Head of caudate nucleus (tissue), 42 donors: Measurements from ENCODE around the gene ARHGAP6.
A peak's percentile ranks its signal among the peaks of the same experiment; 100 is the strongest.

Source experiments
- DNase-seq, 42 donors: peaks; one replicate each; pipeline versions ENCODE4 v3.0.0 to v3.0.0-alpha.2; 2020 to 2021; ENCODE audit warnings: mixed read lengths in 7 of 42
- intact Hi-C: fragments of 100-400 bp; cut with DNase I; formaldehyde crosslinking; loops from one replicate; pipeline ENCODE4 v1.15.0; 2022

Gene ARHGAP6

DNA sequence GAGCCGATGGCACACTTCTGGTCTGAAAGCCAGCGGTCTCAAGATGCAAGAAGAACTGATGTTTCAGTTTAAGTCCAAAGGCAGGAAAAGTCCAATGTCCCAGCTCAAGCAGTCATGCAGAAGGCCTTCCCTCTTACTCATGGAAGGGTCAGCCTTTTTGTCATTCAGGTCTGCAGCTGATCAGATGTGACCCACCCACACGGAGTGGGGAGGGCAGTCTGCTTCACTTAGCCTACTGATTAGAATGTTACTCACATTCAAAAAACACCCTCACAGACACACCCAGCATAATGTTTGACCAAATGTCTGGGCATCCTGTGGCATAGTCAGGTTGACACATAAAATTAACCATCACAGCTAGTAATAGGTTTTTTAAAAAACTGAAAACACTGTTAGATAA, 548.0 kb downstream of the ARHGAP6 start:
- no peak for DNase-seq
- intact Hi-C loops: no loop called here

DNA sequence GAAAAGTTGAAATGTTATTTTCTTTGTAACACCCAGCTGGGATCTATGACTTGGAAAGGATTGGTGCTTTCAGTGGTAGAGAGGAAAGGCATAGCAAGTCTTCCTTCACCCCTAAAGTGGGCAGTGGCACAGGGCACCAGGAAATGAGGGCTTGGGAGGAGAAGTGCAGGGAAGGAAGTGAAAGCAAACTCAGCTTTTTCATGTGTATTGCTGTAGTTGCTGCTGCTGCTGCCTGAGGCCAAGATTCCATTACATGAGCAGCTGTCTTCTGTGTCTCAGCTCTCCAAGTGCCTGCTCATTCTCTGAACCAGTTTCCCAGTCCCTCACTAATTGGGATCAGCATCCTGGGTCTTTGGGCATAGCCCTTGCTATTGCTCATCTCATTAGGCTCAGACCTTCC, 552.0 kb downstream of the ARHGAP6 start:
- intact Hi-C loops: no loop called here
- DNase-seq: peak in 7 of 42 donors; percentile 3 to 37 (median 14)

DNA sequence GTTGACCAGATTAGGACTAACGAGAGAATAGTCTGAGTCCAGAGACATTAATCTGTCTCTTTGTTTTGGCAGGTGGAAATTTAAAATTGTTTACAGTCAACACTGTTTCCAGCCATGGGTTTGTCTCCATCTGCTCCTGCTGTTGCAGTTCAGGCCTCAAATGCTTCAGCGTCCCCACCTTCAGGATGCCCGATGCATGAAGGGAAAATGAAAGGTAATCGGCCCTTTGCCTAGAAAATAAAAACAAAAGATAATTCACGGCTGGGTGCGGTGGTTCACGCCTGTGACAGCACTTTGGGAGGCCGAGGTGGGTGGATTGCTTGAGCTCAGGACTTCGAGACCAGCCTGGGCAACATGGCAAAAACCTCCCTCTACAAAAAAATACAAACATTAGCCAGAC, 553.8 kb downstream of the ARHGAP6 start:
- intact Hi-C loops: no loop called here

DNA sequence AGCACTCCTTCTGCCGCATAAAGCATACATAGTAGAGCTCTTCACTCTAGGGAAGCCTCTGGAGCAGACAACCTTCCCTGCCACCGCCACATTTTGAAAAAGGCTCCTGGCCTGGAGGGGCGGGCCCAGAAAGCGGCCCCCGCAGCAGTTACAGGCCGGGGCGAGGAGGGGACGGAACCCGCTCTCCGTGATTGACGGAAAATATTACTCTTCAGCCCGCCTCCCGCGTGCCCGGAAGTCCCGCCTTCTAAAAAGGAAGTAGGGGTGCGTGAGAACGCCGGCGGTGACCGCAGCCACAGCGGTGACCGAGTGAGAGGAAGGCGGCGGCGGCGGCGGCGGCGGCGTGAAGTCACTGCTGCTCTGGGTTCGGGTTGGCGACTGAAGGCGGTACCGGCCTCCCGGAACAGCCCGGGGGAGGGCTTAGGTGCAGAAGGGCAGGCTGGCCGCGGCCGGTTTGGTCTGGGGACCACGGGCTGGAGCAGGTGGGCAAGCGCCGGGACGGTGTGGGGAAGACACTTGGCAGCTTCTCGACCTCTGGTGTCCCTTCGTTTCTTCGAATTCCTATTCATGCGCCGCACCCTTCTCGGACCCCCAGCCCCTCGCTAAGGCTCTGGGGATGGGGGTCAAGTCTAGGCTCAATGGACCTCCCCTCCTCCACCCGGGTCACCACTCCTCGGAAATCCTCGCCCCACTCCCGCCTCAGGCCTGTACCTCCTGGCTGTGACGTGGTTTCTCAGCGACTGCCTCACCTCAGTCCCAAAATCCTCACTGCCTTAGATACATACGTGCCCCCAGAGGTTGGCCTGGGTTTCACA, 554.5 kb downstream of the ARHGAP6 start, which contains the start of gene HCCS:
Gene HCCS (plus strand): TSS at position 296 of the 815 bp plus-strand sequence. CDS start 729 bp downstream, outside the sequence.
- peak; percentile 70 to 92 (median 85) for DNase-seq

More for the DNA sequence above, 553.8 kb downstream of the ARHGAP6 start:
- no peak for DNase-seq

DNA sequence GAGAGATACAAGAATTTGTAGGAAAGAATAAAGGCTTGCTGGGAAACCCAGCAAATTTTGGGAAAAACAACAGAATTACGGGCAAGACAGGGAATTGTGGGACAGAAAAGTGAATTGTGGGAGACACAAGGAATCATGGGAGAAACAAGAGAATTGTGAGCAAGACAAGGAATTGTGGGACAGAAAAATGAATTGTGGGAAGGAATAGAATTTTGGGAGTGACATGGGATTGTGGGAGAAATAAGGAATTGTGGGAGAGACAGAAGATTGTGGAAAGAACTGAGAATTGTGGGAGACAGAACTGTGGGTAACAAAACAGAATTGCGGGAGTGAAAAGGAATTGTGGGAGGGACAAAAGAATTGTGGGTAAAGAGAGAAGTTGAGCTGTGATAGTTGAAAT, 555.8 kb downstream of the ARHGAP6 start:
- intact Hi-C loops: no loop called here
- DNase-seq: no peak

More for the DNA sequence above, 554.5 kb downstream of the ARHGAP6 start, which contains the start of gene HCCS:
- intact Hi-C loops: no loop called here

DNA sequence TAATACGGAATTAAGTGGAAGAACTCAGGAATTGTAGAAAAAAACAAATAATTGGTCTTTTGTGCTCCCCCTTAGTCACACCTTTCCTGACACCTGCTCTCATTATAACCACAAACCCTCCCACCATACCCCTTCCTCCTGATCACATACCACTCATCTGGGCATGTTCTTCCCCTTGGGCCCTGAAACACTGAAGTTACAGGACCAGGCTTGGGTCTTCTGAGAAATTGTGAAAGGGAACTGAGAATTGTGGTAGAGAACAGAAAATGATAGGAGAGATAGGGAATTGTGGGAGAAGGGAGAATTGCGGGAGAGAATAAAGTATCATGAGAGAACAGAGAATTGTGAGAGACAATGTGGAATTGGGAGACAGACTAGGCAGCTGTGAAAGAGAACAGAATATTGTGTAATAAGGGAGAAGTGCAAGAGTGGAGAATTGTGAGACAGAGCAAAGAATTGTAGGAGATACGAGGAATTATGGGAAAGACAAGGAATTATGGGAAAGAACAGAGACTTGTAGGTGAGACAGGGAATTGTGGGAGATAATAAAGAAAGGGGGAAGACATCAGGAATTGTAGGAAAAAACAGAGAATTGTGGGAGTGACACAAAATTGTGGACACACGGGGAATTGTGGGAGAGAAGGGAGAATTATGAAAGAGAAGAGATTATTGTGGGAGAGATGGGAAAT, 557.3 kb downstream of the ARHGAP6 start:
- intact Hi-C loops: no loop called here
- DNase-seq: no peak

DNA sequence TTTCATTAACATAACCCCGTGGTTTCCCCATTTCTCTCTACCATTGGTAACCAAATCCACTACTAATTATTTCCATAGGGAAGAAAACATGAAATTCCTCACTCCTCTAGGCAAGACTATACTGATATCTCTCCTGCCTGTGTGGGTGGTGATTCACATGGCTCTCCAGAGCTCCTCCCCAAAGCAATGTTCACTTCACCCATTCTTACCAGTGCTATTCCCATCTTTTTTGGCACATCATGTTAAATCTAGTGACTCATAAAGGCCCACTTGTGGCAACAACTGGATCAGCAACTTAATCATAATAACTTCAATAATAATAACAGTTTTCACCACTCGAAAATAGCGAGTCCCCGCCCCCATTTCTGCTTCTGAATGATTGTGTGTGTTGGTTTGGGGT, 560.6 kb downstream of the ARHGAP6 start:
- intact Hi-C loops: no loop called here
- DNase-seq: no peak

DNA sequence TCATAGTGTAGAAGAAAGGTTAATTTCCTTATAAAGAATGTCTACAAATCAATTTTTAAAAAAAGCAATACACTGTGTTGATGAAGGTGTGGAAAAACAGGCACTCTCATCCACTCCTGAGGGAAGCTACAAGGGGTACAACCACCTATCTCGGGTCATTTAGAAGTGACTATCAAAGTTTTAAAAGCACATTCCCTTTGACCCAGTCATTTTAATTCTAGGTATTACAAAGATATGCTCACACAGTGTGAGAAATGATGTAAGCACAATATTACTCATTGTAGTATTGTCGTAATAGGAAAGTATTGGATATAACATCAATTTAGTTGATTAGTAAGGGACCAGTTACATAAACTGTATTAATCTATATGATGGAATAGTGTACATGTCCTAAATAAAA, 562.0 kb downstream of the ARHGAP6 start:
- no peak for DNase-seq
- intact Hi-C loops: no loop called here

DNA sequence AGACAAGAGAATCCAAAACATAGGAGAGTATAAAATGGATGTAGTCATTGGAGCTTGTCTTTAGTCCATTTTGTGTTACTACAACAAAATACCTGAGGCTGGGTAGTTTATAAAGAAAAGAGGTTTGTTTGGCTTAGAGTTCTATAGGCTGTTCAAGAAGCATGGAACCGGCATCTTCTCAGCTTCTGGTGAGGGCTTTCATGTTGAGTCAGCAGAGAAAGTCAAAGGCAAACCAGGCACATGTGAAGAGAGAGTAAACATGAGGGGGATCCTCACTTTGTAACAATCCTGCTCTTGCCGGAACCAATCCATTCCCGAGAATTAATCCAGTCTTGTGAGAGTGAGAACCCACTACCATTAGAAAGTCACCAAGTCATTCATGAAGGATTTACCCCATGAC, 562.7 kb downstream of the ARHGAP6 start:
- intact Hi-C loops: no loop called here
- no peak for DNase-seq

DNA sequence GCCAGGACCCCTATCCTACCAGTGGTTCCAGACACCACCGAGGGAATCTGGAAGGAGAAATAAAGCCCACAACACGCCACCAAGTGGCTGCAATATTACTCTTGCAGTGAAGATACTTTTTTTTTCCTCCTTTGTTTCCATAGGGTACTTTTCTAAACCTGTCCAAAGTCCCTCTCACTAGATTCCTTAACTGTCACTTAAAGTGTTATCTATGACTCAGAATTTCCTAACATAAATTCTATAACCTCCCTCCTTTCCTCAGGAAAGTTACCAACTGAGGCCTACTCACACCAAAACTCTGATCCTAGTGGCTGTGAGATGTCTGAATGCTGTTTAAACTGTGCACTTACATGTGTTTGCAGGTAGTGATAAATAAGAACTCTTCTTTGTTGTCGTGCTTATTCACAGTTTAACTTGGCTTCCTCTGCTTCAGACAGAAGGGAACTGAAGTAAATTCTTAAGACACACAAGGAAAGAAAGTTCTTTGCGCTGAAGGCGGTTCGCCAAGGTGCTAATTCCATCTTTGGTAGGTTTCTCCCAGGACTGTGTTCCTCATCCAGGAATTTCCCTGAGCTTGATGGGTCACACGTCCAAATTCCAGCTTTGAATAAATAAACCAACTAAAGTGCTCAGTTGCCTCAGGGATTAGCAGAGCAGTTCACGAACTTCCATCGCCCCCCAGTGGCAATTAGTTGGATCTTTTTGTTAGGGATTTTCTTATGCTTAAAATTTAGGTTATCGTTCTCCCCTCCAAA, 565.3 kb downstream of the ARHGAP6 start:
- peak in 33 of 42 donors; percentile 5 to 79 (median 43) for DNase-seq

DNA sequence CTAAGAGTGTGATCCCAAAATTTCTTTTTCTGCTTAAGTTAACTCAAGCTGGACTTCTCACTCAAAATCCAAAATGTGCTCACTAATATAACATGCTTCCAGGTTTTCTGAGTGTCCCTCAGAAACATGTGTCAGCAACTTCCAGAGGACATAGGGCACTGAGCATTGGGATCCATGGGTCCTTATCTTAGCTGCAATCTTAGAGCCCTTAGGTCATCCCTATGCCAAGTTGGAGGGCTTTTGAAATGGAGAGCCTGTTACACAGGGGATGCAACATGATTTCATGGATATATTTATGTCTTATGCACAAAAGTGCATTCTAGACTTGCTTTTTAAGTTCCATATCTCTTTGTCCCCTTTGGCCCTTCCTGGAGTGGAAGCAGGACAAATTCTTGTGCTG, 566.3 kb downstream of the ARHGAP6 start:
- intact Hi-C loops: no loop called here
- DNase-seq: no peak

More for the DNA sequence above, 565.3 kb downstream of the ARHGAP6 start:
- intact Hi-C loops: no loop called here

DNA sequence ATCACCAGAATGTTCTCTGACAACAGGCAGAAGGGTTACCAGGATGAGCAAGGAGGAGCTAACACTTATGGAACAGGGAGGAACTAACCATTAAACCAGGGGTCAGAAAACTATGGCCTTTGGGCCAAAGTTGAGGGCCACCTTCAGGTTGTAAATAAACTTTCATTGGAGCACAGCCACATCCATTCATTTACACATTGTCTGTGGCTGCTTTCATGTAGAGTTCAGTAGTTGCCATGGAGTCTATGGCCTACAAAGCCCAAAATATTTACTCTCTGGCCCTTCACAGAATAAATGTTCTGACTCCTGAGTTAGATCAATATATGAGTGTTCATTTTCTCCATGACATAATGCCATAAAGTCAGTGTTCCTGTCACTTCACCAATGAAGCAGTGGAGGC, 567.8 kb downstream of the ARHGAP6 start:
- DNase-seq: no peak
- intact Hi-C loops: no loop called here

DNA sequence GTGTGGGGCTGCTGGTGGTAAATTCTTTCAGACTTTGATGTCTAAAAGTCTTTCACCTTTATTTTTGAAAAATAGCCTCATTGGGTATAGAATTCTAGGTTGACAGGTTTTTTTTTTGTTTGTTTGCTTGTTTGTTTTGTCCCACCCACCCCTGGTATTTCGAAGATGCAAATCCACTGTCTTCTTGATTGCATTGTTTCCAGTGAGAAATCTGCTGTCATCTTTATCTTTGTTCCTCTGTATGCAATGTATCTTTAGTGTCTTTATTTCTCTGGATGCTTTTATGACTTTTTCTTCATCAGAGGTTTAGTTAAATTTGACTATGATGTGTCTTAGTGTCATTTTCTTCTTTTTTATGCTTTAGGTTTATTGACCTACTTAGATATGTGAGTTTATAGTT, 575.9 kb downstream of the ARHGAP6 start:
- DNase-seq: no peak
- intact Hi-C loops: no loop called here
